RKO (cell line): ENCODE measurements around the gene CLDN4.

Source experiments
- DNase-seq: peaks from one replicate; pipeline ENCODE4 v3.0.0-alpha.2; 2016; ENCODE audit warnings: low spot score

CLDN4 gene

GRCh38 chr7:73872056-73872908 is 41.5 kb downstream of the CLDN4 start:
- no peak for DNase-seq

DNA sequence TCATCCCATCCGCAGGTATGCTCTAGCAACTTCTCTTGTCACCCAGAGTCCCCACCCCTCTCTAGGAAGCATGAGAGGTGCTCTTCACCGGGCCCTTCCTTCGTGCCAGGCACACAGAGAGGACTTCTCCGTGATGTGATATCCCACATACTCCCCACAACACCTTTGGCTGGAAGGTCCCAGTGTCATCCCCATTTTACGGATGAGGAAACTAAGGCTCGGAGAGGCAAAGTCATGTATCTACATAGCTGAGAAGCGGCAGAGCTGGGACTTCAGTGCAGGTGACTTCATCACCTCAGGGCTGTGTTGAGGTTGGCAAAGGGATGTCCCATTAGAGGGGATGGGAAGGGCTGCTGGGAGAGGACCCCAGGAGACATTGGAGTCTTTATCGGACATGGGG is 45.6 kb downstream of the CLDN4 start:
- DNase-seq, result no peak

DNA sequence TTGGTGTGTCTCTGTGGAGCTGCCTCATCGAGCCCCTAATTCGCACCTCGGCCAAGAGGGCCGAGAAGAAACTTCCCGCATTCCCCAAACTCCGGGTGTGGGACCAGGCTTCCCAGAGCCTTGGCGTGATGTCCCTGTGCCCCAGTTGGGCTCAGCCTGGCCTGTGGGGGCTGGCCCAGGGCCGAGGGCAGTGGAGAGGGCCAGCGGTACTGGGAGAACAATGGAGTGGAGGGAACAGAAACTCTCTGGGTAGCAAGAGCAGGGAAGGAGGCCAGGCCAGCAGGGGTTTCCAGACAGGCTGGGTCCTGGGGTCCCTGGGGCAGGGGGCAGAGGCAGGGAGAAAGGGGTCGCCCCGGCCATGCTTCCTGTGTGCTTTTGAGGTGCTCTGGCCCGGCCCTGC is 46.2 kb downstream of the CLDN4 start:
- DNase-seq, result no peak

GRCh38 chr7:73879977-73880681 is 49.3 kb downstream of the CLDN4 start:
- no peak for DNase-seq

DNA sequence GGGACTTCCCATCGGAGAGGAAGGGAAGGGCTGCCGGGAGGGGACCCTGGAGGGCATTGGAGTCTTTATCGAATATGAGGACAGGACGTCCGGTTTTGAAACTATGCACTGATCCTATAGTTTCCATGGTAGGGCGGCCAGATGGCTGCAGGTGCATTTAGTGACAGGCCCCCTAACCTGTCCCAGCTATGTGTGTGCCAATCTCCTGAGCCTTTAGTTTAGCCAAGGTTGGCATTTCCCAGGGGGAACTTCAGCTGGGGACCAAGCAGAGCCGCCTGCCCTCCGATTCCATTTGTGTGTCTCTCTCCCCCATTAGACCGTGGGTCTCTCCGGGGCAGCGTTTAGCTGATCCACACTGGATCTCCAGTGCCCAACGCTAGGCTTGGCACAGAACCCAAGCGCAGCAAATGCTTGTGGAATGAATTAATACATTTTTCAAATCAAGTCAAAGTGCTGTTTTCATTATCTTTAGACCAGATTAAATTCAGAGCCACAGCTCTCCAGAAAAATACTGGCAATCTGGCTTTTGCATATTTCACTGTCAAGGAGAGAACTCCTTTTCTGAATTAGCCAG is 50.0 kb downstream of the CLDN4 start:
- DNase-seq, result no peak

- no peak for DNase-seq
Observed at GRCh38 chr7:73881352-73882046, 50.7 kb downstream of the CLDN4 start.

DNA sequence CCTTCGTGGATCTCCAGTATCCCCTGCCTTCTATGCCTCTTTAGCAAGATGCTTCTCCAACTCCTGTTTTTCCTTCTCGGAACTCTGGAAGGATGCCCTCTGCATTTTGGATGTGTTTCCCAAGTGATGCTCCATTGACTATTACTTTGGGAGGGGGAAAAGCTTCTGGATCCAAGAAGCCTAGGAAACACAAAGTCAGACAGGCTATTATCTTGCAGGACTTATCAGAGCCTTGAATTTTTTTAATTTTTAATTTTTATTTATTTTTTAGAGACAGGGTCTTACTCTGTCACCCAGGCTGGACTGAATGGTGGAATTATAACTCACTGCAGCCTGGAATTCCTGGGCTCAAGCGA is 51.2 kb downstream of the CLDN4 start:
- DNase-seq, result no peak
